GM23338 (cell line): ENCODE results near the gene CABP4. TPM values are rescaled to one million over a fixed set of nuclear protein-coding genes. Genes with fewer than 3 reads are reported as not detected.

ENCODE experiments used
- ATAC-seq: fragments of 200-7000 bp; cut with Tn5 transposase; 3 replicates; pipeline ENCODE4 v1.9.1; 2020
- DNase-seq: peaks from one replicate; pipeline ENCODE4 v3.0.0-alpha.2; 2015; ENCODE audit warnings: low spot score
- H2AFZ ChIP-seq: fragments of 200-600 bp; sonication (generic); 2 replicates; pipeline ENCODE4 v1.8.0; 2016; ENCODE audit warnings: antibody characterized with exemption, mild to moderate bottlenecking, moderate library complexity
- H3F3A ChIP-seq: fragments of 200-600 bp; sonication (generic); replicated peaks from 2 replicates; pipeline ENCODE4 v1.8.0; 2017; ENCODE audit warnings: antibody characterized with exemption, mixed run types, low read depth
- H3K27ac ChIP-seq: fragments of 200-600 bp; sonication (generic); 2 replicates; pipeline ENCODE4 v1.6.1; 2016; ENCODE audit warnings: low read depth
- H3K27me3 ChIP-seq: fragments of 200-600 bp; sonication (generic); 2 replicates; pipeline ENCODE4 v1.8.0; 2016; ENCODE audit warnings: mild to moderate bottlenecking, mixed run types, moderate library complexity; ENCODE audit not compliant: insufficient read depth
- H3K36me3 ChIP-seq: fragments of 200-600 bp; sonication (generic); 2 replicates; pipeline ENCODE4 v1.8.0; 2016; ENCODE audit warnings: mild to moderate bottlenecking; ENCODE audit not compliant: insufficient read depth
- H3K4me1 ChIP-seq: fragments of 200-600 bp; sonication (generic); 2 replicates; pipeline ENCODE4 v1.8.0; 2016; ENCODE audit warnings: mild to moderate bottlenecking, moderate library complexity; ENCODE audit not compliant: insufficient read depth
- H3K4me2 ChIP-seq: fragments of 200-600 bp; sonication (generic); 2 replicates; pipeline ENCODE4 v1.7.1; 2017; ENCODE audit warnings: mixed run types
- H3K4me3 ChIP-seq: fragments of 200-600 bp; sonication (generic); 2 replicates; pipeline ENCODE4 v1.6.1; 2016; ENCODE audit warnings: mixed run types
- H3K79me2 ChIP-seq: fragments of 200-600 bp; sonication (generic); replicated peaks from 2 replicates; pipeline ENCODE4 v1.8.0; 2017; ENCODE audit warnings: mild to moderate bottlenecking; ENCODE audit not compliant: insufficient read depth
- H3K9me2 ChIP-seq: fragments of 200-600 bp; sonication (generic); 2 replicates; pipeline ENCODE4 v1.8.0; 2017; ENCODE audit not compliant: insufficient read depth
- H4K20me1 ChIP-seq: fragments of 200-600 bp; sonication (generic); replicated peaks from 2 replicates; pipeline ENCODE4 v1.8.0; 2017; ENCODE audit warnings: mild to moderate bottlenecking; ENCODE audit not compliant: insufficient read depth
- H3K27ac Mint-ChIP-seq: 2 replicates; pipeline ENCODE4 v1.8.0; 2020; ENCODE audit warnings: inconsistent platforms, mild to moderate bottlenecking, moderate library complexity, mixed read lengths
- H3K27me3 Mint-ChIP-seq: 3 replicates; pipeline ENCODE4 v1.8.0; 2022; ENCODE audit warnings: low read depth, mild to moderate bottlenecking, moderate library complexity, mixed read lengths, inconsistent platforms; ENCODE audit not compliant: insufficient read depth, poor library complexity
- H3K36me3 Mint-ChIP-seq: 3 replicates; pipeline ENCODE4 v1.8.0; 2021; ENCODE audit warnings: low read depth, mild to moderate bottlenecking, inconsistent platforms, moderate library complexity, mixed read lengths
- H3K4me1 Mint-ChIP-seq: 3 replicates; pipeline ENCODE4 v1.8.0; 2020; ENCODE audit warnings: mild to moderate bottlenecking, inconsistent platforms, mixed read lengths
- H3K4me3 Mint-ChIP-seq: 3 replicates; pipeline ENCODE4 v1.8.0; 2021; ENCODE audit warnings: moderate library complexity, mild to moderate bottlenecking, inconsistent platforms, mixed read lengths
- H3K9me3 Mint-ChIP-seq: 3 replicates; pipeline ENCODE4 v1.8.0; 2020; ENCODE audit warnings: moderate library complexity, mild to moderate bottlenecking, inconsistent platforms, mixed read lengths
- CREB1 ChIP-seq: fragments of 250-450 bp; sonication (Bioruptor Pico); IDR thresholded peaks from 2 replicates; pipeline ENCODE4 v1.5.0; 2020; ENCODE audit warnings: low read depth, mild to moderate bottlenecking, moderate library complexity
- EZH2 ChIP-seq: fragments of 200-600 bp; sonication (generic); IDR thresholded peaks from one replicate; pipeline ENCODE4 v1.8.0; 2017; ENCODE audit warnings: antibody characterized with exemption, mild to moderate bottlenecking, low read depth; ENCODE audit not compliant: unreplicated experiment
- EZH2phosphoT487 ChIP-seq: fragments of 200-600 bp; sonication (generic); IDR thresholded peaks from one replicate; pipeline ENCODE4 v1.8.1; 2018; ENCODE audit warnings: antibody characterized with exemption; ENCODE audit not compliant: unreplicated experiment
- JUNB ChIP-seq: IDR thresholded peaks from one replicate; pipeline ENCODE4 v1.6.1; 2016; ENCODE audit warnings: antibody characterized with exemption; ENCODE audit not compliant: unreplicated experiment
- POLR2AphosphoS5 ChIP-seq: IDR thresholded peaks from 2 replicates; pipeline ENCODE4 v1.6.1; 2016; ENCODE audit warnings: antibody characterized with exemption, low read depth
- ZNF114 ChIP-seq: fragments of 250-450 bp; sonication (Bioruptor Pico); IDR thresholded peaks from 2 replicates; pipeline ENCODE4 v1.5.0; 2020; ENCODE audit warnings: mild to moderate bottlenecking, moderate library complexity
- ZNF331 ChIP-seq: fragments of 250-450 bp; sonication (Bioruptor Pico); IDR thresholded peaks from 2 replicates; pipeline ENCODE4 v1.5.0; 2020; ENCODE audit warnings: low read depth, mild to moderate bottlenecking, moderate library complexity
- ZNF462 ChIP-seq: fragments of 250-450 bp; sonication (Bioruptor Pico); IDR thresholded peaks from 2 replicates; pipeline ENCODE4 v1.5.0; 2020; ENCODE audit warnings: mild to moderate bottlenecking, moderate library complexity
- polyA plus RNA-seq: library from polyadenylated mRNA; unstranded; fragments of >200 nt; fragmentation: Nextera tagmentation; extraction: Ambion mirVana; gene quantifications from 2 replicates; pipeline ENCODE4 v1.2.1, GENCODE V29; 2016
- total RNA-seq: library from RNA; depleted of rRNA; stranded (reverse); fragments of >200 nt; shearing (Covaris generic); gene quantifications from 2 replicates; pipeline ENCODE4 v1.2.3, GENCODE V29; 2014
- TF ChIP-seq, protein P1 (sequence below), 2 experiments: fragments of 200-600 bp in 1 of 2; sonication (generic) in 1 of 2; conservative IDR thresholded peaks; 2 replicates each; pipeline versions ENCODE4 v1.5.1 to v1.6.1; 2016 to 2017; ENCODE audit warnings: antibody characterized with exemption in 2 of 2, low read depth in 2 of 2, mild to moderate bottlenecking in 2 of 2, moderate library complexity in 1 of 2

CABP4 gene
- total and polyA plus RNA-seq, 2 experiments from 2014 or later: 0.28 TPM; not detected in 1

GRCh38 chr11:67457453-67457852, 2.3 kb downstream of the CABP4 start (continued):
- TF ChIP-seq ZNF462 (CRISPR knock-in tag) (no peak), POLR2AphosphoS5 (no peak), ZNF114 (CRISPR knock-in tag) (no peak), EZH2phosphoT487 (no peak), CREB1 (CRISPR knock-in tag) (no peak)

DNA sequence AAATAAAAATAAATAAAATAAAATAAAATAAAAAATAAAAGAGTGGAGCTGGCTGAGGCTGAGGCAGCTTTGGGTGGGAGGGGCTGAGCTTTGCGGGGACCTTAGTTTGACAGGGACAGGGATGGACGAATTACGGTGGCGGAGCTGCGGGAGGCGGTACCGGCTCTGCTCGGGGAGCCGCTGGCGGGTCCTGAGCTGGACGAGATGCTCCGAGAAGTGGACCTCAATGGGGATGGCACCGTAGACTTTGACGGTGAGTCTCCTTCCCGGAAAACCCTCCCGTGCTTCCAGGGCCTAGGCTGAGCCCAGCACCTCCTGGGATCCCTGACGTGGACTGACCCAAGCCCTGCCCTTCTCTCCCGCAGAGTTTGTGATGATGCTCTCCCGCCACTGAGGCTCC, 3.1 kb downstream of the CABP4 start:
- H4K20me1 ChIP-seq: no peaks in the 10 kb centered on the region
- H3K9me2 ChIP-seq: no peaks in the 10 kb centered on the region
- H3K27me3 ChIP-seq: no peaks in the 10 kb centered on the region
- H3K36me3 ChIP-seq: no peaks in the 10 kb centered on the region
- H3K36me3 Mint-ChIP-seq: no peaks in the 10 kb centered on the region
- no peak overlapping the region for H3K4me3 Mint-ChIP-seq
- H3K4me1 Mint-ChIP-seq: no peaks in the 10 kb centered on the region
- no peak overlapping the region for H3K27ac Mint-ChIP-seq
- H3F3A ChIP-seq: no peaks in the 10 kb centered on the region
- no peak overlapping the region for H3K27ac ChIP-seq
- ATAC-seq (no peak), DNase-seq (no peak)
- H3K4me1 ChIP-seq: no peaks in the 10 kb centered on the region
- H3K9me3 Mint-ChIP-seq: no peaks in the 10 kb centered on the region
- H3K4me3 ChIP-seq: no peak overlapping the region
- H3K27me3 Mint-ChIP-seq: peaks cover 2% of the 10 kb centered on the region
- no peak overlapping the region for H2AFZ ChIP-seq
- no peak overlapping the region for H3K4me2 ChIP-seq
- H3K79me2 ChIP-seq: no peaks in the 10 kb centered on the region
- TF ChIP-seq ZNF331 (no peak), CREB1 (CRISPR knock-in tag) (no peak), ZNF462 (CRISPR knock-in tag) (no peak), EZH2 (no peak), JUNB (no peak)
- TF ChIP-seq, protein P1, sequence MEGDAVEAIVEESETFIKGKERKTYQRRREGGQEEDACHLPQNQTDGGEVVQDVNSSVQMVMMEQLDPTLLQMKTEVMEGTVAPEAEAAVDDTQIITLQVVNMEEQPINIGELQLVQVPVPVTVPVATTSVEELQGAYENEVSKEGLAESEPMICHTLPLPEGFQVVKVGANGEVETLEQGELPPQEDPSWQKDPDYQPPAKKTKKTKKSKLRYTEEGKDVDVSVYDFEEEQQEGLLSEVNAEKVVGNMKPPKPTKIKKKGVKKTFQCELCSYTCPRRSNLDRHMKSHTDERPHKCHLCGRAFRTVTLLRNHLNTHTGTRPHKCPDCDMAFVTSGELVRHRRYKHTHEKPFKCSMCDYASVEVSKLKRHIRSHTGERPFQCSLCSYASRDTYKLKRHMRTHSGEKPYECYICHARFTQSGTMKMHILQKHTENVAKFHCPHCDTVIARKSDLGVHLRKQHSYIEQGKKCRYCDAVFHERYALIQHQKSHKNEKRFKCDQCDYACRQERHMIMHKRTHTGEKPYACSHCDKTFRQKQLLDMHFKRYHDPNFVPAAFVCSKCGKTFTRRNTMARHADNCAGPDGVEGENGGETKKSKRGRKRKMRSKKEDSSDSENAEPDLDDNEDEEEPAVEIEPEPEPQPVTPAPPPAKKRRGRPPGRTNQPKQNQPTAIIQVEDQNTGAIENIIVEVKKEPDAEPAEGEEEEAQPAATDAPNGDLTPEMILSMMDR (conservative IDR thresholded peaks at IDR 0.05; ENCODE audit: low read depth in 2 of 2): no peak
